ENCODE results near the gene ZNF407.

Gene ZNF407

DNA sequence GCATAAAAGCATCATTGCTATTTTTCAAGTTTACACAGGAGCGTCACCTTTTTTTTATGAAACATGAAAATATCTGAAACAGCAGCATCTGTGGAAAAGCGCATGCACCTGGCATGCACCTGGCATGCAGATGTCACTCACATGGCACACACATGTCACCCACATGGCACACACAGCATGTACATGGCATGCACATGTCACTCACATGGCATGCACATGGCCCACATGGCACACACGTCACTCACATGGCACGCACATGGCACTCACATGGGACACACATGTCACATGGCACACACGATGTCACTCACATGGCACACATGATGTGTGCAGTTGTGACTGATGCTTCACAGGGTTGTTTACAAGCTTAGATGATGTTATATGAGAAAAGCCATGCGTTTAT is 188.0 kb downstream of the ZNF407 start:
- POLR2A ChIA-PET (ENCODE audit: low non-redundant PET): no interaction called here
- CTCF ChIA-PET: no interaction called here
- no peak overlapping the region for H3K27ac ChIP-seq

DNA sequence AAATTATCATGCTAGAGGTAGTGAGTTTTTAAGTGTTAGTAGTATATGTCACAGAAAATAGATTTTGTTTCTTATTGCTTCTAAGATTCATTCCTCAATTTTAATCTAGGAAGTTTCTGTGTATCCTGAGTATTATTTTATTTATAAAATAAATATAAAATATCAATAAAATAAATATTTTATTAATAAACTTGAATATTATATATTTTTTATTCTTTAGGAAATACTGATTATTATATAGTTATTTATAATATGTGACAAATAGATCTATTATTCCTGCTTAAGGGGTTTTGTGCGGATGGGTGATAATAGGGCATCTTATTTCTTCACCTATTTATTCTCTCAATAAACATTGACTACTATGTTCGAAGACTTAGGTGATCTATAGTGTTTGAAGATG is 191.0 kb downstream of the ZNF407 start:
- no peak for TF ChIP-seq CTCF (conservative IDR thresholded peaks at IDR 0.05; ENCODE audit: low read depth)
- CTCF ChIA-PET: no interaction called here
- POLR2A ChIA-PET (ENCODE audit: low non-redundant PET): no interaction called here

More for the DNA sequence above, 188.0 kb downstream of the ZNF407 start:
- no peak for DNase-seq (ENCODE audit: low spot score)
- no peak for TF ChIP-seq CTCF (conservative IDR thresholded peaks at IDR 0.05; ENCODE audit: low read depth)

GRCh38 chr18:74789078-74789477 is 191.4 kb downstream of the ZNF407 start:
- TF ChIP-seq CTCF (conservative IDR thresholded peaks at IDR 0.05; ENCODE audit: low read depth): no peak
- DNase-seq (ENCODE audit: low spot score): no peak
- CTCF ChIA-PET: no interaction called here
- H3K27ac ChIP-seq: no peak overlapping the region
- POLR2A ChIA-PET (ENCODE audit: low non-redundant PET): no interaction called here

More for the DNA sequence above, 191.0 kb downstream of the ZNF407 start:
- H3K27ac ChIP-seq: no peak overlapping the region
- DNase-seq (ENCODE audit: low spot score): no peak

DNA sequence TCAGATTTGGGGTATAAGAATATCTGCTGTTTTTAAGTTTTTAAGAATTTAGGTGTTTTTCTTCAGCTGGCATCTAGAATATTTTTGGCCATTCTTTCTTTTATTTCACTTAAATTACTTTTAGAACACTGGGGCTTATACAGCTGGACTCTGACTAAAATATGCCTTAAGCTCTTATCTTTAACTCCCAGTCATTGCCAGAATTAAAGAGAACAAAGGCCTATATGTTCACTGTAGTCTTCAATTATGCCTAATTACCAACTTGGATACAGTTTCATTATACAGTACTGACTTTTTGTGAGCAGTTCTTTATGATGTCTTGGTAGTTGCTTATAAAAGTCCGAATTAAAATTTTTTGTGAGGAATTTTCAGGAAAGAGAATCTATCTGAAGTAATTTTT is 192.8 kb downstream of the ZNF407 start:
- CTCF ChIA-PET: no interaction called here
- no peak for TF ChIP-seq CTCF (conservative IDR thresholded peaks at IDR 0.05; ENCODE audit: low read depth)
- DNase-seq (ENCODE audit: low spot score): no peak
- no peak overlapping the region for H3K27ac ChIP-seq
- POLR2A ChIA-PET (ENCODE audit: low non-redundant PET): no interaction called here

- DNase-seq (ENCODE audit: low spot score): no peak
Observed at GRCh38 chr18:74791501-74792194, 194.0 kb downstream of the ZNF407 start.

GRCh38 chr18:74793746-74794145 is 196.1 kb downstream of the ZNF407 start:
- H3K27ac ChIP-seq: no peak overlapping the region
- no peak for TF ChIP-seq CTCF (conservative IDR thresholded peaks at IDR 0.05; ENCODE audit: low read depth)
- CTCF ChIA-PET: no interaction called here
- DNase-seq (ENCODE audit: low spot score): no peak
- POLR2A ChIA-PET (ENCODE audit: low non-redundant PET): no interaction called here

More at GRCh38 chr18:74791501-74792194, 194.0 kb downstream of the ZNF407 start:
- no peak overlapping the region for H3K27ac ChIP-seq
- CTCF ChIA-PET: no interaction called here
- POLR2A ChIA-PET (ENCODE audit: low non-redundant PET): no interaction called here
- TF ChIP-seq CTCF (conservative IDR thresholded peaks at IDR 0.05; ENCODE audit: low read depth): no peak
